Panc1 (cell line): ENCODE measurements around the gene FUT7. TPM values are rescaled to one million over a fixed set of nuclear protein-coding genes. Genes with fewer than 3 reads are reported as not detected.

Source experiments
- ATAC-seq: fragments of 200-7000 bp; cut with Tn5 transposase; 2 replicates; pipeline ENCODE4 v1.9.1; 2020; ENCODE audit warnings: mild to moderate bottlenecking, moderate library complexity
- BruUV-seq: library from RNA; stranded (reverse); fragments of 400-500 nt; replicated peaks from 2 replicates; lab custom pipeline; 2021; lab: Mats Ljungman, UMichigan
- CTCF ChIA-PET: fragments of 300-600 bp; sonication (Branson Sonifier 250); formaldehyde crosslinking; loops from one replicate; lab custom pipeline; 2022; ENCODE audit warnings: antibody characterized with exemption; lab: Charles Lee
- POLR2A ChIA-PET: fragments of 300-600 bp; sonication (Branson Sonifier 250); formaldehyde crosslinking; loops from one replicate; lab custom pipeline; 2022; ENCODE audit warnings: antibody characterized with exemption; lab: Charles Lee
- DNase-seq: peaks from one replicate; pipeline ENCODE4 v3.0.0-alpha.2; 2010; ENCODE audit warnings: low read depth, low spot score
- H3K27ac ChIP-seq: 2 replicates; pipeline ENCODE4 v1.5.1; 2011; ENCODE audit warnings: mild to moderate bottlenecking, low read length, inconsistent platforms
- H3K27me3 ChIP-seq: fragments of 200-500 bp; sonication (Bioruptor generic); 2 replicates; pipeline ENCODE4 v1.6.0; 2014; ENCODE audit warnings: low read length, inconsistent platforms; ENCODE audit not compliant: control insufficient read depth, insufficient read depth
- H3K36me3 ChIP-seq: fragments of 200-500 bp; sonication (Bioruptor generic); 2 replicates; pipeline ENCODE4 v1.5.1; 2014; ENCODE audit warnings: inconsistent platforms, mild to moderate bottlenecking, low read length, moderate library complexity; ENCODE audit not compliant: control insufficient read depth, insufficient read depth
- H3K4me1 ChIP-seq: 2 replicates; pipeline ENCODE4 v1.5.1; 2011; ENCODE audit warnings: inconsistent platforms, mild to moderate bottlenecking, low read length, moderate library complexity; ENCODE audit not compliant: control insufficient read depth, insufficient read depth
- H3K4me3 ChIP-seq, 2 experiments: 2 replicates each; pipeline ENCODE4 v1.5.1; 2011 to 2012; ENCODE audit warnings: low read depth in 2 of 2, low read length in 2 of 2, mild to moderate bottlenecking in 2 of 2, inconsistent platforms in 1 of 2, moderate library complexity in 1 of 2
- H3K9me3 ChIP-seq: fragments of 200-500 bp; sonication (Bioruptor generic); 2 replicates; pipeline ENCODE4 v1.5.1; 2014; ENCODE audit warnings: low read depth, mild to moderate bottlenecking, inconsistent platforms, low read length, moderate library complexity; ENCODE audit not compliant: control insufficient read depth, insufficient read depth
- CTCF ChIP-seq: fragments of 450-650 bp; IDR thresholded peaks from 2 replicates; pipeline ENCODE4 v1.5.1; 2017; ENCODE audit warnings: mild to moderate bottlenecking
- POLR2AphosphoS5 ChIP-seq: IDR thresholded peaks from 2 replicates; pipeline ENCODE4 v1.6.1; 2012; ENCODE audit warnings: mild to moderate bottlenecking, low read depth, low read length, moderate library complexity
- SIN3A ChIP-seq: IDR thresholded peaks from 2 replicates; pipeline ENCODE4 v1.6.1; 2012; ENCODE audit warnings: low read depth, mild to moderate bottlenecking, low read length, moderate library complexity, borderline replicate concordance; ENCODE audit not compliant: insufficient read depth
- TCF7L2 ChIP-seq: IDR thresholded peaks from 2 replicates; pipeline ENCODE4 v1.6.1; 2011; ENCODE audit warnings: mild to moderate bottlenecking, low read depth, low read length, inconsistent platforms
- in situ Hi-C: cut with HindIII; loops from 2 replicates; pipeline ENCODE4 v1.10.0; 2016; ENCODE audit warnings: low sequenced_read_pairs, low pct_unique_long_range_greater_than_20kb
- intact Hi-C: fragments of 100-400 bp; cut with micrococcal nuclease; formaldehyde crosslinking; loops from one replicate; pipeline ENCODE4 v1.10.0; 2022; ENCODE audit not compliant: unreplicated experiment
- total RNA-seq: library from RNA; stranded (reverse); gene quantifications from one replicate; pipeline ENCODE4 v1.2.1, GENCODE V29; 2021; ENCODE audit not compliant: unreplicated experiment
- TF ChIP-seq, protein P1 (sequence below), 2 experiments: IDR thresholded peaks; 2 replicates each; pipeline ENCODE4 v1.6.1; 2011 to 2012; ENCODE audit warnings: low read depth in 2 of 2, control low read depth in 1 of 2, low read length in 1 of 2, mild to moderate bottlenecking in 1 of 2, moderate library complexity in 1 of 2; ENCODE audit not compliant: insufficient read depth in 1 of 2

Gene FUT7
- total RNA-seq, 1 experiment from 2014 or later: not detected

DNA sequence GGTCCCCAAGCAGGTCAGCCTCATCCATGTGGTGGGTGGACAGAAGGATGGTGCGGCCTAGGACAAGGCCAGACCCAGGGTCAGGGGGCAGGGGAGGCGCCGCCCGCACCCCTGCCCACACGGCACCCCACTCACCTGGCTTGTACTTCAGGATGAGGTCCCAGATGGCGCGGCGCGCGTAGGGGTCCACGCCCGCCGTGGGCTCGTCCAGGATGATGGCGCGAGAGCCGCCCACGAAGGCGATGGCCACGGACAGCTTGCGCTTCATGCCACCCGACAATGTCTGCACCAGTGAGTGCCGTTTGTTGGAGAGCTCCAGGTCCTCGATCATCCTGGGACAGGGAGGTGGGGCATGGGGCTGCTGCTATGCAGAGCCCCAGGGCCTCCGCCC is 16.4 kb downstream of the FUT7 start:
- Histone ChIP-seq H3K9me3 (no peaks in the 10 kb centered on the region), H3K4me3 (no peak overlapping the region), H3K27me3 (no peaks in the 10 kb centered on the region), H3K27ac (no peak overlapping the region), H3K4me1 (no peaks in the 10 kb centered on the region), H3K36me3 (no peaks in the 10 kb centered on the region)
- POLR2A ChIA-PET: no interaction called here
- intact Hi-C loops (no loop called here), in situ Hi-C loops (no loop called here)
- no peak for TF ChIP-seq POLR2AphosphoS5
- TF ChIP-seq, protein P1, sequence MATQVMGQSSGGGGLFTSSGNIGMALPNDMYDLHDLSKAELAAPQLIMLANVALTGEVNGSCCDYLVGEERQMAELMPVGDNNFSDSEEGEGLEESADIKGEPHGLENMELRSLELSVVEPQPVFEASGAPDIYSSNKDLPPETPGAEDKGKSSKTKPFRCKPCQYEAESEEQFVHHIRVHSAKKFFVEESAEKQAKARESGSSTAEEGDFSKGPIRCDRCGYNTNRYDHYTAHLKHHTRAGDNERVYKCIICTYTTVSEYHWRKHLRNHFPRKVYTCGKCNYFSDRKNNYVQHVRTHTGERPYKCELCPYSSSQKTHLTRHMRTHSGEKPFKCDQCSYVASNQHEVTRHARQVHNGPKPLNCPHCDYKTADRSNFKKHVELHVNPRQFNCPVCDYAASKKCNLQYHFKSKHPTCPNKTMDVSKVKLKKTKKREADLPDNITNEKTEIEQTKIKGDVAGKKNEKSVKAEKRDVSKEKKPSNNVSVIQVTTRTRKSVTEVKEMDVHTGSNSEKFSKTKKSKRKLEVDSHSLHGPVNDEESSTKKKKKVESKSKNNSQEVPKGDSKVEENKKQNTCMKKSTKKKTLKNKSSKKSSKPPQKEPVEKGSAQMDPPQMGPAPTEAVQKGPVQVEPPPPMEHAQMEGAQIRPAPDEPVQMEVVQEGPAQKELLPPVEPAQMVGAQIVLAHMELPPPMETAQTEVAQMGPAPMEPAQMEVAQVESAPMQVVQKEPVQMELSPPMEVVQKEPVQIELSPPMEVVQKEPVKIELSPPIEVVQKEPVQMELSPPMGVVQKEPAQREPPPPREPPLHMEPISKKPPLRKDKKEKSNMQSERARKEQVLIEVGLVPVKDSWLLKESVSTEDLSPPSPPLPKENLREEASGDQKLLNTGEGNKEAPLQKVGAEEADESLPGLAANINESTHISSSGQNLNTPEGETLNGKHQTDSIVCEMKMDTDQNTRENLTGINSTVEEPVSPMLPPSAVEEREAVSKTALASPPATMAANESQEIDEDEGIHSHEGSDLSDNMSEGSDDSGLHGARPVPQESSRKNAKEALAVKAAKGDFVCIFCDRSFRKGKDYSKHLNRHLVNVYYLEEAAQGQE (IDR thresholded peaks at IDR 0.05; ENCODE audit: insufficient read depth in 1 of 2, low read depth in 2 of 2, low read length in 1 of 2): no peak
- TF ChIP-seq SIN3A: no peak
- ATAC-seq (no peak), DNase-seq (no peak)
- no TSS peak for BruUV-seq
- CTCF ChIA-PET: interaction anchor here (0.7 kb wide), 1 partner anchor 45 kb away, joined by 4 read pairs; no protein-coding TSS in a partner anchor

GRCh38 chr9:137014776-137015539 is 16.9 kb downstream of the FUT7 start:
- TF ChIP-seq POLR2AphosphoS5 (no peak), TCF7L2 (no peak), CTCF (no peak), SIN3A (no peak)
- TF ChIP-seq, protein P1 (IDR thresholded peaks at IDR 0.05; ENCODE audit: insufficient read depth in 1 of 2, low read depth in 2 of 2, low read length in 1 of 2): no peak
- in situ Hi-C loops: no loop called here
- POLR2A ChIA-PET: no interaction called here
- Histone ChIP-seq H3K27ac (no peak overlapping the region), H3K36me3 (no peaks in the 10 kb centered on the region), H3K4me3 (no peak overlapping the region), H3K9me3 (no peaks in the 10 kb centered on the region), H3K4me1 (no peaks in the 10 kb centered on the region), H3K27me3 (no peaks in the 10 kb centered on the region)
- BruUV-seq: no TSS peak
- ATAC-seq (no peak), DNase-seq (no peak)
- intact Hi-C loops: no loop called here
- CTCF ChIA-PET: interaction anchor here (0.7 kb wide), 1 partner anchor 45 kb away, joined by 4 read pairs; no protein-coding TSS in a partner anchor
